Stimulated activated CD8-positive, alpha-beta memory T cell treated with anti-CD3 and anti-CD28 coated beads, Interleukin-12 subunit alpha, Interleukin-12 subunit beta, amount 100 ng/mL, for 24 hours (primary cell): ENCODE data around the gene VSIG10L2.
"Not testable (repeated sequence)": the region's sequence is repeated elsewhere in the genome, so short reads cannot be mapped to it uniquely, and the experiment has no call there.

Source experiments
- DNase-seq: peaks from one replicate; pipeline ENCODE4 v3.0.0-alpha.2; 2020; ENCODE audit errors: extremely low read depth

Gene VSIG10L2

GRCh38 chr11:125967515-125967914 lies 21.7 kb downstream of the VSIG10L2 start:
- DNase-seq = no peak

GRCh38 chr11:125968354-125968753 lies 22.5 kb downstream of the VSIG10L2 start:
- DNase-seq = no peak

GRCh38 chr11:125971618-125972017 lies 25.8 kb downstream of the VSIG10L2 start:
- no peak for DNase-seq

GRCh38 chr11:125974284-125974683 lies 28.4 kb downstream of the VSIG10L2 start:
- DNase-seq = no peak

GRCh38 chr11:125975634-125976033 lies 29.8 kb downstream of the VSIG10L2 start:
- no peak for DNase-seq

GRCh38 chr11:125976156-125976555 lies 30.3 kb downstream of the VSIG10L2 start:
- no peak for DNase-seq

GRCh38 chr11:125977333-125977732 lies 31.5 kb downstream of the VSIG10L2 start:
- DNase-seq = no peak

- no peak for DNase-seq
Observed at GRCh38 chr11:125978181-125978716, 32.4 kb downstream of the VSIG10L2 start.

GRCh38 chr11:125978778-125979407 lies 33.0 kb downstream of the VSIG10L2 start:
- no peak for DNase-seq

- DNase-seq = no peak
Observed at GRCh38 chr11:125979511-125979910, 33.7 kb downstream of the VSIG10L2 start.

- no peak for DNase-seq
Observed at GRCh38 chr11:125980436-125980835, 34.6 kb downstream of the VSIG10L2 start.

- no peak for DNase-seq
Observed at GRCh38 chr11:125982348-125982730, 36.5 kb downstream of the VSIG10L2 start.

- not testable (repeated sequence) for DNase-seq
Observed at GRCh38 chr11:125985956-125986355, 40.1 kb downstream of the VSIG10L2 start.

GRCh38 chr11:125987066-125987641 lies 41.3 kb downstream of the VSIG10L2 start:
- DNase-seq = no peak

GRCh38 chr11:125990244-125990643 lies 44.4 kb downstream of the VSIG10L2 start:
- no peak for DNase-seq

GRCh38 chr11:125992893-125993292 lies 47.0 kb downstream of the VSIG10L2 start:
- DNase-seq = no peak

- no peak for DNase-seq
Observed at GRCh38 chr11:125994509-125994908, 48.7 kb downstream of the VSIG10L2 start.

GRCh38 chr11:125995313-125995712 lies 49.5 kb downstream of the VSIG10L2 start:
- no peak for DNase-seq

- DNase-seq = no peak
Observed at GRCh38 chr11:125998267-125998666, 52.4 kb downstream of the VSIG10L2 start.

GRCh38 chr11:125999234-125999880 lies 53.5 kb downstream of the VSIG10L2 start:
- no peak for DNase-seq

- DNase-seq = no peak
Observed at GRCh38 chr11:126002181-126002580, 56.3 kb downstream of the VSIG10L2 start.
